K562 (cell line): Measurements from ENCODE around the gene QSOX2. TPM values are rescaled to one million over a fixed set of nuclear protein-coding genes. Genes with fewer than 3 reads are reported as not detected.
A peak's percentile ranks its signal among the peaks of the same experiment; 100 is the strongest.
"Not testable (repeated sequence)": the region's sequence is repeated elsewhere in the genome, so short reads cannot be mapped to it uniquely, and the experiment has no call there.

Experiments used
- ATAC-seq: fragments of 200-7000 bp; cut with Tn5 transposase; 3 replicates; pipeline ENCODE4 v1.9.1; 2020; ENCODE audit warnings: moderate library complexity
- BruUV-seq: library from RNA; stranded (reverse); fragments of 400-500 nt; replicated peaks from 2 replicates; lab custom pipeline; 2021; lab: Mats Ljungman, UMichigan
- CTCF ChIA-PET: fragments of 300-600 bp; formaldehyde crosslinking; extraction: SDS; loops from one replicate; lab custom pipeline; 2021; ENCODE audit warnings: low intra/inter-chr PET ratio; lab: Yijun Ruan, JAX
- POLR2A ChIA-PET: fragments of 300-600, 350-650 bp; sonication (Branson Sonifier 250); formaldehyde crosslinking; extraction: SDS; loops from one replicate; lab custom pipeline; 2021; ENCODE audit warnings: antibody characterized with exemption, inconsistent platforms; lab: Yijun Ruan, JAX
- DNase-seq, 4 experiments: peaks; one replicate each; pipeline versions ENCODE4 v3.0.0 to v3.0.0-alpha.2; 2011 to 2018; ENCODE audit warnings: low spot score in 3 of 4, mixed read lengths in 3 of 4; ENCODE audit errors: extremely low read depth in 1 of 4
- FAIRE-seq: peaks from 2 replicates; lab custom pipeline; 2011; peaks lifted over from hg19 to GRCh38; lab: Jason Lieb, UNC
- H2AFZ ChIP-seq: 2 replicates; pipeline ENCODE4 v1.6.0; 2011; ENCODE audit warnings: low read depth, low read length, control low read depth, inconsistent platforms
- H3K27ac ChIP-seq: fragments of 200-600 bp; 3 replicates; pipeline ENCODE4 v1.8.0; 2011; ENCODE audit warnings: low read depth, mild to moderate bottlenecking, control low read depth, inconsistent platforms, low read length, moderate library complexity, mixed read lengths; ENCODE audit errors: extremely low read depth
- H3K27me3 ChIP-seq, 2 experiments: fragments of 300-600 bp in 1 of 2; 2 replicates in 1 of 2; 3 replicates in 1 of 2; pipeline versions ENCODE4 v1.6.0 to v1.8.0; 2011; ENCODE audit warnings: inconsistent platforms in 2 of 2, low read length in 2 of 2, mild to moderate bottlenecking in 1 of 2, mixed read lengths in 1 of 2, moderate library complexity in 1 of 2; ENCODE audit not compliant: control insufficient read depth in 2 of 2, insufficient read depth in 2 of 2
- H3K36me3 ChIP-seq: fragments of 300-600 bp; 3 replicates; pipeline ENCODE4 v1.8.0; 2011; ENCODE audit warnings: mild to moderate bottlenecking, low read length, inconsistent platforms; ENCODE audit not compliant: control insufficient read depth, insufficient read depth
- H3K4me1 ChIP-seq, 2 experiments: fragments of 200-600 bp in 1 of 2; replicated peaks in 1 of 2; 2 replicates in 1 of 2; 3 replicates in 1 of 2; pipeline versions ENCODE4 v1.5.1 to v1.8.0; 2011; ENCODE audit warnings: inconsistent platforms in 2 of 2, low read length in 2 of 2, mild to moderate bottlenecking in 1 of 2, mixed read lengths in 1 of 2, moderate library complexity in 1 of 2; ENCODE audit not compliant: control insufficient read depth in 2 of 2, insufficient read depth in 2 of 2
- H3K4me2 ChIP-seq: 2 replicates; pipeline ENCODE4 v1.6.1; 2011; ENCODE audit warnings: low read length, control low read depth, inconsistent platforms, mixed read lengths; ENCODE audit not compliant: insufficient read depth
- H3K4me3 ChIP-seq: fragments of 200-600 bp; sonication (generic), shearing (Covaris generic); 2 replicates; pipeline ENCODE4 v1.5.1; 2016; ENCODE audit warnings: control low read depth, inconsistent platforms
- H3K79me2 ChIP-seq: fragments of 200-600 bp; 3 replicates; pipeline ENCODE4 v1.8.0; 2011; ENCODE audit warnings: low read length, inconsistent platforms; ENCODE audit not compliant: control insufficient read depth, insufficient read depth
- H3K9ac ChIP-seq, 2 experiments: 2 replicates each; pipeline versions ENCODE4 v1.6.0 to v1.6.1; 2011; ENCODE audit warnings: low read depth in 2 of 2, low read length in 2 of 2, control low read depth in 1 of 2, inconsistent platforms in 1 of 2, mild to moderate bottlenecking in 1 of 2, mixed read lengths in 1 of 2; ENCODE audit not compliant: insufficient read depth in 1 of 2
- H3K9me1 ChIP-seq: one replicate; pipeline ENCODE4 v1.6.0; 2011; ENCODE audit warnings: inconsistent platforms, mild to moderate bottlenecking, low read length, moderate library complexity; ENCODE audit not compliant: control insufficient read depth, insufficient read depth
- H3K9me3 ChIP-seq: replicated peaks from 2 replicates; pipeline ENCODE4 v1.5.1; 2011; ENCODE audit warnings: low read depth, low read length, inconsistent platforms; ENCODE audit not compliant: control insufficient read depth, insufficient read depth
- H4K20me1 ChIP-seq: replicated peaks from 2 replicates; pipeline ENCODE4 v1.6.1; 2011; ENCODE audit warnings: low read length, inconsistent platforms, mixed read lengths; ENCODE audit not compliant: control insufficient read depth, insufficient read depth
- CBFB ChIP-seq: sonication (generic); formaldehyde crosslinking; IDR thresholded peaks from 2 replicates; pipeline ENCODE4 v1.4.0; 2020; ENCODE audit warnings: mild to moderate bottlenecking, missing genetic modification reagents
- CREB1 ChIP-seq, 2 experiments: sonication (generic) in 1 of 2; formaldehyde crosslinking in 1 of 2; IDR thresholded peaks; 2 replicates each; pipeline versions ENCODE4 v1.6.1 to v1.8.0; 2012 to 2022; ENCODE audit warnings: inconsistent platforms in 1 of 2, mild to moderate bottlenecking in 1 of 2, missing genetic modification reagents in 1 of 2, moderate library complexity in 1 of 2
- HDAC1 ChIP-seq, 2 experiments: fragments of 450-650 bp; IDR thresholded peaks; 2 replicates each; pipeline ENCODE4 v1.6.1; 2016 to 2017; ENCODE audit warnings: inconsistent platforms in 1 of 2, mild to moderate bottlenecking in 1 of 2, moderate library complexity in 1 of 2
- ID3 ChIP-seq, 2 experiments: fragments of 250-450 bp in 1 of 2; fragments of 450-650 bp in 1 of 2; sonication (Bioruptor Pico) in 1 of 2; IDR thresholded peaks; 2 replicates each; pipeline versions ENCODE4 v1.6.1 to v1.8.0; 2016 to 2021; ENCODE audit warnings: mild to moderate bottlenecking in 2 of 2, moderate library complexity in 2 of 2, missing compliant biosample characterization in 1 of 2, missing genetic modification characterization in 1 of 2
- PREB ChIP-seq: sonication (generic); formaldehyde crosslinking; IDR thresholded peaks from 2 replicates; pipeline ENCODE4 v1.8.1; 2023; ENCODE audit warnings: mild to moderate bottlenecking, missing genetic modification reagents
- WGBS: fragments of 100-300 bp; shearing (Covaris generic); methylation state at CpG from one replicate; pipeline ENCODE4 v1.1.6; 2016; ENCODE audit warnings: low coverage, mixed read lengths; ENCODE audit not compliant: insufficient coverage; ENCODE audit errors: missing lambda C conversion rate; 5-methylcytosine and 5-hydroxymethylcytosine counted together
- in situ Hi-C: fragments of 300-500 bp; cut with MboI; formaldehyde crosslinking; loops from 4 replicates; pipeline ENCODE4 v1.15.0; 2018; ENCODE audit warnings: inconsistent platforms, mixed read lengths
- intact Hi-C: fragments of 100-400 bp; cut with micrococcal nuclease; formaldehyde crosslinking; loops from 2 replicates; pipeline ENCODE4 v1.14.2; 2022
- polyA plus RNA-seq, 8 experiments: library from polyadenylated mRNA; depleted of rRNA in 4 of 8; stranded (reverse) in 5 of 8; unstranded in 3 of 8; fragments of >200 nt; fragmentation: Nextera tagmentation in 2 of 8; fragmentation: Illumina TruSeq in 1 of 8; extraction: Ambion mirVana in 2 of 8; extraction: Trizol in 1 of 8; gene quantifications; 2 replicates each; pipeline versions ENCODE4 v1.2.1 to v1.2.3, GENCODE V29; 2011 to 2014; ENCODE audit warnings: inconsistent platforms in 1 of 8, missing spikeins in 1 of 8
- total RNA-seq, 7 experiments: library from RNA; depleted of rRNA in 6 of 7; stranded (reverse); fragments of >200 nt in 6 of 7; fragmentation: Illumina TruSeq in 2 of 7; extraction: Trizol in 2 of 7; gene quantifications; 2 replicates each; pipeline versions ENCODE4 v1.2.1 to v1.2.3, GENCODE V29; 2011 to 2021; ENCODE audit warnings: low replicate concordance in 1 of 7
- TF ChIP-seq, protein P1 (sequence below): fragments of 450-650 bp; IDR thresholded peaks from 2 replicates; pipeline ENCODE4 v1.6.1; 2016; ENCODE audit warnings: mild to moderate bottlenecking, moderate library complexity

Gene QSOX2
- total and polyA plus RNA-seq, 9 of the 15 experiments (the other 6 are each of a cell fraction or from before 2014, with no cell fraction given), result 0.51 to 23.7 (median 12.7) TPM

DNA sequence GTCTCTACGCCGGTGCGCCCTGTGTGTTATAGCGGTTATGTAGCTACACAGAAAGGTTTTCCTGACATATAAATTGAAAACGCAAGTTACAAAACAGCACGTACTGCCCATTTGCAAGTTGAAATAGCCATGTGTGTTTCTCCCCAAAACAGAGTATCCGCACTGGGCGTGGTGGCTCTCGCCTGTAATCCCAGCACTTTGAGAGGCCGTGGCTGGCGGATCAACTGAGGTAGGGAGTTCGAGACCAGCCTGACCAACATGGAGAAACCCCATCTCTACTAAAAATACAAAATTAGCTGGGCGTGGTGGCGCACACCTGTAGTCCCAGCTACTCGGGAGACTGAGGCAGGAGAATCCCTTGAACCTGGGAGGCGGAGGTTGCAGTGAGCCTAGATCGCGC lies 21.0 kb upstream of the QSOX2 start:
- POLR2A ChIA-PET, result interaction anchor here (0.7 to 1.8 kb wide), 2 partner anchors 12 to 16 kb away, joined by 4 read pairs; no protein-coding TSS in a partner anchor
- H3K4me3 ChIP-seq, result 0 out of 2 replicates have a peak overlapping the region, but pooled peaks have one; percentile 37
- H3K4me1 ChIP-seq, result peaks cover 0 to 37% of the 10 kb centered on the region in 2 experiments; a peak in 3 of 5 replicates
- peak overlapping the region; percentile 48; a peak in 2 of 4 replicates for H3K9ac ChIP-seq
- in situ Hi-C loops (loop anchor here (5.0 kb wide), 1 partner anchor 94 kb away; no protein-coding TSS in a partner anchor), intact Hi-C loops (loop anchor here (1.0 to 5.0 kb wide), 2 partner anchors 96 to 124 kb away; no protein-coding TSS in a partner anchor)
- not testable (repeated sequence) for H4K20me1 ChIP-seq; DNase-seq; H3K36me3 ChIP-seq; H3K9me1 ChIP-seq; H3K27ac ChIP-seq; ATAC-seq; BruUV-seq; H3K9me3 ChIP-seq; H3K79me2 ChIP-seq; TF ChIP-seq ID3 (CRISPR knock-in tag; IDR thresholded peaks at IDR 0.05); CREB1 (IDR thresholded peaks at IDR 0.05)
- WGBS, result 48% methylated on average over 18 of the region's 18 CpGs
- peak overlapping the region; percentile 71 for H3K4me2 ChIP-seq
- H3K27me3 ChIP-seq, result peaks cover 19 to 43% of the 10 kb centered on the region in 2 experiments
- CTCF ChIA-PET, result interaction anchor here (0.7 kb wide), 2 partner anchors 29 to 97 kb away, joined by 3 read pairs; no protein-coding TSS in a partner anchor
- H2AFZ ChIP-seq, result peak overlapping the region; percentile 87
- peak; percentile 40 for FAIRE-seq
- 0 out of 4 replicates have a peak, but pooled peaks of 1 of the 2 experiments have one; percentile 23 for TF ChIP-seq HDAC1 (IDR thresholded peaks at IDR 0.05)
- TF ChIP-seq, protein P1, sequence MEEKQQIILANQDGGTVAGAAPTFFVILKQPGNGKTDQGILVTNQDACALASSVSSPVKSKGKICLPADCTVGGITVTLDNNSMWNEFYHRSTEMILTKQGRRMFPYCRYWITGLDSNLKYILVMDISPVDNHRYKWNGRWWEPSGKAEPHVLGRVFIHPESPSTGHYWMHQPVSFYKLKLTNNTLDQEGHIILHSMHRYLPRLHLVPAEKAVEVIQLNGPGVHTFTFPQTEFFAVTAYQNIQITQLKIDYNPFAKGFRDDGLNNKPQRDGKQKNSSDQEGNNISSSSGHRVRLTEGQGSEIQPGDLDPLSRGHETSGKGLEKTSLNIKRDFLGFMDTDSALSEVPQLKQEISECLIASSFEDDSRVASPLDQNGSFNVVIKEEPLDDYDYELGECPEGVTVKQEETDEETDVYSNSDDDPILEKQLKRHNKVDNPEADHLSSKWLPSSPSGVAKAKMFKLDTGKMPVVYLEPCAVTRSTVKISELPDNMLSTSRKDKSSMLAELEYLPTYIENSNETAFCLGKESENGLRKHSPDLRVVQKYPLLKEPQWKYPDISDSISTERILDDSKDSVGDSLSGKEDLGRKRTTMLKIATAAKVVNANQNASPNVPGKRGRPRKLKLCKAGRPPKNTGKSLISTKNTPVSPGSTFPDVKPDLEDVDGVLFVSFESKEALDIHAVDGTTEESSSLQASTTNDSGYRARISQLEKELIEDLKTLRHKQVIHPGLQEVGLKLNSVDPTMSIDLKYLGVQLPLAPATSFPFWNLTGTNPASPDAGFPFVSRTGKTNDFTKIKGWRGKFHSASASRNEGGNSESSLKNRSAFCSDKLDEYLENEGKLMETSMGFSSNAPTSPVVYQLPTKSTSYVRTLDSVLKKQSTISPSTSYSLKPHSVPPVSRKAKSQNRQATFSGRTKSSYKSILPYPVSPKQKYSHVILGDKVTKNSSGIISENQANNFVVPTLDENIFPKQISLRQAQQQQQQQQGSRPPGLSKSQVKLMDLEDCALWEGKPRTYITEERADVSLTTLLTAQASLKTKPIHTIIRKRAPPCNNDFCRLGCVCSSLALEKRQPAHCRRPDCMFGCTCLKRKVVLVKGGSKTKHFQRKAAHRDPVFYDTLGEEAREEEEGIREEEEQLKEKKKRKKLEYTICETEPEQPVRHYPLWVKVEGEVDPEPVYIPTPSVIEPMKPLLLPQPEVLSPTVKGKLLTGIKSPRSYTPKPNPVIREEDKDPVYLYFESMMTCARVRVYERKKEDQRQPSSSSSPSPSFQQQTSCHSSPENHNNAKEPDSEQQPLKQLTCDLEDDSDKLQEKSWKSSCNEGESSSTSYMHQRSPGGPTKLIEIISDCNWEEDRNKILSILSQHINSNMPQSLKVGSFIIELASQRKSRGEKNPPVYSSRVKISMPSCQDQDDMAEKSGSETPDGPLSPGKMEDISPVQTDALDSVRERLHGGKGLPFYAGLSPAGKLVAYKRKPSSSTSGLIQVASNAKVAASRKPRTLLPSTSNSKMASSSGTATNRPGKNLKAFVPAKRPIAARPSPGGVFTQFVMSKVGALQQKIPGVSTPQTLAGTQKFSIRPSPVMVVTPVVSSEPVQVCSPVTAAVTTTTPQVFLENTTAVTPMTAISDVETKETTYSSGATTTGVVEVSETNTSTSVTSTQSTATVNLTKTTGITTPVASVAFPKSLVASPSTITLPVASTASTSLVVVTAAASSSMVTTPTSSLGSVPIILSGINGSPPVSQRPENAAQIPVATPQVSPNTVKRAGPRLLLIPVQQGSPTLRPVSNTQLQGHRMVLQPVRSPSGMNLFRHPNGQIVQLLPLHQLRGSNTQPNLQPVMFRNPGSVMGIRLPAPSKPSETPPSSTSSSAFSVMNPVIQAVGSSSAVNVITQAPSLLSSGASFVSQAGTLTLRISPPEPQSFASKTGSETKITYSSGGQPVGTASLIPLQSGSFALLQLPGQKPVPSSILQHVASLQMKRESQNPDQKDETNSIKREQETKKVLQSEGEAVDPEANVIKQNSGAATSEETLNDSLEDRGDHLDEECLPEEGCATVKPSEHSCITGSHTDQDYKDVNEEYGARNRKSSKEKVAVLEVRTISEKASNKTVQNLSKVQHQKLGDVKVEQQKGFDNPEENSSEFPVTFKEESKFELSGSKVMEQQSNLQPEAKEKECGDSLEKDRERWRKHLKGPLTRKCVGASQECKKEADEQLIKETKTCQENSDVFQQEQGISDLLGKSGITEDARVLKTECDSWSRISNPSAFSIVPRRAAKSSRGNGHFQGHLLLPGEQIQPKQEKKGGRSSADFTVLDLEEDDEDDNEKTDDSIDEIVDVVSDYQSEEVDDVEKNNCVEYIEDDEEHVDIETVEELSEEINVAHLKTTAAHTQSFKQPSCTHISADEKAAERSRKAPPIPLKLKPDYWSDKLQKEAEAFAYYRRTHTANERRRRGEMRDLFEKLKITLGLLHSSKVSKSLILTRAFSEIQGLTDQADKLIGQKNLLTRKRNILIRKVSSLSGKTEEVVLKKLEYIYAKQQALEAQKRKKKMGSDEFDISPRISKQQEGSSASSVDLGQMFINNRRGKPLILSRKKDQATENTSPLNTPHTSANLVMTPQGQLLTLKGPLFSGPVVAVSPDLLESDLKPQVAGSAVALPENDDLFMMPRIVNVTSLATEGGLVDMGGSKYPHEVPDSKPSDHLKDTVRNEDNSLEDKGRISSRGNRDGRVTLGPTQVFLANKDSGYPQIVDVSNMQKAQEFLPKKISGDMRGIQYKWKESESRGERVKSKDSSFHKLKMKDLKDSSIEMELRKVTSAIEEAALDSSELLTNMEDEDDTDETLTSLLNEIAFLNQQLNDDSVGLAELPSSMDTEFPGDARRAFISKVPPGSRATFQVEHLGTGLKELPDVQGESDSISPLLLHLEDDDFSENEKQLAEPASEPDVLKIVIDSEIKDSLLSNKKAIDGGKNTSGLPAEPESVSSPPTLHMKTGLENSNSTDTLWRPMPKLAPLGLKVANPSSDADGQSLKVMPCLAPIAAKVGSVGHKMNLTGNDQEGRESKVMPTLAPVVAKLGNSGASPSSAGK, result peak; percentile 25; the same call in 1 of the 2 replicates
- 0 out of 2 replicates have a peak, but pooled peaks have one; percentile 20 for TF ChIP-seq ID3 (tag; IDR thresholded peaks at IDR 0.05)
- 0 out of 2 replicates have a peak, but pooled peaks have one; percentile 40 for TF ChIP-seq CBFB (CRISPR knock-in tag)
- TF ChIP-seq CREB1 (CRISPR knock-in tag; IDR thresholded peaks at IDR 0.05), result 0 out of 2 replicates have a peak, but pooled peaks have one; percentile 4
- TF ChIP-seq PREB, result 0 out of 2 replicates have a peak, but pooled peaks have one; percentile 52
